HPDE6-E6E7 (cell line): ENCODE measurements around the gene SMYD3.

Source experiments
- DNase-seq: peaks from one replicate; pipeline ENCODE4 v3.0.0; 2011; ENCODE audit warnings: missing footprints; ENCODE audit errors: extremely low spot score

Gene SMYD3

GRCh38 chr1:246110343-246111219, 396.5 kb downstream of the SMYD3 start:
- no peak for DNase-seq

- DNase-seq, result no peak
Observed at GRCh38 chr1:246108278-246108925, 398.7 kb downstream of the SMYD3 start.

DNA sequence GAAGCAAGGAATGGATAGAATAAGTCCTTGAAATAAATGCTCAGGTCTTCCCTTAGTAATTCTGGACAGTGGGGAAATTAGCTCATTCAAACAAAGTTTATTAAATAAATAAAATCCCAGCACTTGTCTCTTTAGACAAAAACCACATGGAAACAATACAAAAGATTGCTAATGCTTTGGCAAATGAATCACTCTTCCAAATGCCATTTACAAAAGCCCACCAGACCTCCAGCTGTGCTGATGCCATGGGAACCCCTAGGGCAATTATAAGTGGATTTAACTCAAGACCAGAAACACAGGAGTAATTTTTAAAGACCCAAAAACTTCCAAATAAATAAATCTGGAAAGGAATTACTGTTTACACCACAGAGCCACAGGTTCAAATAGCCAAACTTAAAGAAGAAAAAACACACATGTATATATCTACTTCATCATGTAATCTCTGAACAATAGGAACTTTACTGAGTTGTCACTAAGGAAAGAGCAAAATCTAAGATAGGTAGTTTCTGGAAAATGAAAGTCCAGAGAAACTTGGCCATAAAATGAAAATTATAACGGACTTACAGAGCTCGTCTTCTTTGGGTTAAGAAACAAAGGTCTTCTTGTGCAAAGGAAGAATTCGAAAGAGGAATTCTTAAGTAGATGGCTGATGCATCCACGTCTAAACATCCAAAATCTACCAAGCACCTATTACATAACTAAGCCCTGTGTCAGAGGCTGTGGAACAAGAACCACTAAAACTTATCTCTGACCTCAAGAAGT, 399.4 kb downstream of the SMYD3 start:
- DNase-seq, result no peak

DNA sequence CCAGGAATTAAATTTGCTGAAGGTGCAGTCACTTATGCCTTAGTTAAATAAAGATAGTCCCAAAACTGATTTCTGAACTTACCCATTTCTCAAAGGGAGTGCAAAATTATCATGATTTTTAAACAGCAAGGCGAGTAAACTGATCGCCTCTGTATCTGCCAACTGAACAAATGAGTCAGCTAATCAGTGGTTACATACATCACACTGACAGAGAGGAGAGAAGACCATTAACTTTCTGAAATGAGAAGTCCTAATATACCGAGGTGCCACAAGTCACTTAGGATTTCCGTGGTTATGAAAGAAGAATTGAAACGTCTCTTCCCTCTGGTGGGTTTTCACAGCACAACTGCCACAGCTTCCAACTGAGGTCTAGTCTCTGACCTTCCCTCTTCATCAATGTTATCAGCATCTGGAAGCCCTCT, 400.7 kb downstream of the SMYD3 start:
- no peak for DNase-seq

DNA sequence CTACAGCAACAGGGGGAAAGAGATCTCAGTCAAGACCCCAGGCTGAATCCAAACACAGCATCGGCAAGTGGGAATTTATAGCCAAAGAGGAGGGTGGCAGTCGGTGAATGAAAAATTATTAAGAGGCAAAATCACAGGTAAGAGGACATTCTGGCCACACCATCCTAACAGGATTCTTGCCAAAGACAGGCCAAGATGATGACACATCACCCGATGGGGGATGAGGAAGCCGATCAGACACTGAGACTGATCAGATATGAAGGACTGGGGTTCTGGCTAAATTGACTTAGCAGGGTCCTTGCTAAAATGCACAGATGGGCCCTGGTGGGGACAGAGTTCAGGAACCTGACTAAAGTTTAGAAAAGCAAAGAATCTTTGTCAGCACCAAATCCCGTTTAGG, 402.2 kb downstream of the SMYD3 start:
- peak; percentile 17 for DNase-seq

GRCh38 chr1:246099570-246099969, 407.5 kb downstream of the SMYD3 start:
- no peak for DNase-seq

- DNase-seq, result no peak
Observed at GRCh38 chr1:246096356-246096755, 410.7 kb downstream of the SMYD3 start.

DNA sequence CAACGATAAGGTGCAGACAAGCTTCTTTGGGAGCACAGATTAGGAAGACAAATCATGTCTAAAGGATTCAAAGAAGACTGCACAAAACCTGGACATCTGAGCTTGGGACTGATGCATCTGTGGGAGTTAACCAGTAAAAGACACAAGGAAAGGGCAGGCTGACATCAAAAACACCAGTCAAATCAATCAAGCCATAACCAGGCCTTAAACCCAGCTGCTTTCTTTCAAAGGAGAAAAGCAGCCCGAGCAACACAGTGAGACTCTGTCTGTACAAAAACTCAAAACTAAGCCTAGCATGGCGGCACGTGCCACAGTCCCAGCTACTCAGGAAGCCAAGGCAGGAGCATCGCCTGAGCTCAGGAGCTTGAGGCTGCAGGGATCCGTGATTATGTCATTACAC, 411.6 kb downstream of the SMYD3 start:
- DNase-seq, result no peak

DNA sequence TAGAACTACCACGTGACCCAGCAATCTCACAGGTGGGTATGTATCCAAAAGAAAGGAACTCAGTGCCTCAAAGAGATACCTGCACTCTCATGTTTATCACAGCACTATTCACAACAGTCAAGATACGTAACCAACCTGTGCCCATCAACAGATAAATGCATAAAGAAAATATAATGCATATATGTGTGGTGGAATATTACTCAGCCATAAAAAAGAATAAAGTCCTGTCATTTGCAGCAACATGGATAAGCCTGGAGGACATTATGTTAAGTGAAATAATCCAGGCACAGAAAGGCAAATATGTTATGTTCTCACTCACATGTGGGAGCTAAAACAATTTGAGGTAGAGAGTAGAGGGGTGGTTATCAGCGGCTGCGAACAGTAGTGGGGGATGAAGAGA, 413.8 kb downstream of the SMYD3 start:
- no peak for DNase-seq

- DNase-seq, result no peak
Observed at GRCh38 chr1:246092136-246092535, 414.9 kb downstream of the SMYD3 start.

DNA sequence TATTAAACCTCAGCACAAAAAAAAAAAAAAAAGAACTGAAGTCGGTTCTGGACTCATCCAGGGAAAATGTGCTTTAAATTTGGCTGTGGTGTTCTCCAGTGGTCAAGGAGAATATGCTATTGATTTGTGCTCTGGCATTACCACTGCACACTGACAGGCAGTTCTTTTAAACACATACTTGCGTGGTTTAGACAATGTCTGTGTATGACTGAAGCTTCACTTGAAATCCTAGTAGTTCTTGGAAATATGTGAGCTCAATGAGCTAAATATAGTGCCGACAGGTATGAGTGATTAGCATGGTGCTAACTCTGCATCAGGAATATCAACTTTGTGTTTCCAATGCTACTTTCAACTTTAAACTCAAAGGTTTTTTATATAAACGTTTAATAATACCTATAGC, 415.6 kb downstream of the SMYD3 start:
- DNase-seq, result no peak

DNA sequence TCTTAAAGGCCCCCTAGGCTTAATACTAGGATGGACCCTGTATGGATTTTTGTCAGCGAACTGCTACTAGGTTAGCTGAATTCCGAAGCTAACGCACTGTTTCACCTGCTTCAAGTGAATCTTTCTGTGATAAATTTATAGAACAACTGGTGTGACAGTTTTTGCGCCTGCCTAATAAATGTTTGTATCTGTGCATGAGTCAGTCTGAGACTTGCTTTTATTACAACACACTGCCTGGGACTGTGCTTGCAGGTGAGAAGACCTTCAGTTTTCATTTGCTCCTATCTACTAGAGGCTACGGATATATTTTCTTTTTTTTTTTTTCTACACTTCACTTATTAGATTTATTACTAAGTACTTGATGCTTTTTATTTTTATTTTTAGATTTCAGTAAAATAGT, 420.9 kb downstream of the SMYD3 start:
- DNase-seq, result no peak

DNA sequence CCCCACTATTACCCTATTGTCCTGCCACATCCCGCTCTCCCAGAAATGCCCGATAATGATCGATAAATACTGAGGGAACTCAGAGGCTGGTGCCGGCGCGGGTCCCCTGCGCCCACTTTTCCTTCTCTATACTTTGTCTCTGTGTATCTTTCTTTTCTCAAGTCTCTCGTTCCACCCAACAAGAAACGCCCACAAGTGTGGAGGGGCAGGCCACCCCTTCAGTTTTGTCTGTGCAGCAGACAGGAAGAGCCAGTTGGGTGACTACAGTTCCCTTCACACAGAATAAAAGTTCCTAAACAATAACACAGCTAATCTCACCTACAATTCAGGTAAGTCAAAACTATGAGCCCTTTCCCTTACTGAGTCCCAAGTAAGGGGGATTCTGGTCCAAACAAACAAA, 423.7 kb downstream of the SMYD3 start:
- DNase-seq, result no peak

- no peak for DNase-seq
Observed at GRCh38 chr1:246081856-246082668, 425.0 kb downstream of the SMYD3 start.

DNA sequence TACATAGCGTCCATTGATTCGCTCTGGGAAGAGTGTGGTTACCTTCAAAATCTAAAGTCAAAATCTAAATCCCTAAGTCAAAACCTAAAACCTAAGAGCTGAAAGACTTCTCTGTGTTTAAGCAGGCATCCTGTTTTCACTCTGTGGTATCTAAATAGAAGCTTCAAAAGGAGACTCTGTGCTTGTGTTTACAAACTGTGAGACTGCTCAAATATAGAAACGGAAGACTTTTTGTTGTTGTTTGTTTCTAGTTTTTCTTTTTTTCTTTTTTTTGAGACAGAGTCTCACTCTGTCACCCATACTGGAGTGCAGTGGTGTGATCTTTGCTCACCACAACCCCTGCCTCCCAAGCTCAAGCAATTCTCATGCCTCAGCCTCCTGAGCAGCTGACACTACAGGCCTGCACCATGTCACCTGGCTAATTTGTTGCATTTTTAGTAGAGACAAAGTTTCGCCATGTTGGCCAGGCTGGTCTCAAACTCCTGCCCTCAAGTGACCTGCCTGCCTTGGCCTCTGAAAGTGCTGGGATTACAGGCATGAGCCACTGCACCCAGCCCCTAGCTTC, 425.9 kb downstream of the SMYD3 start:
- DNase-seq, result no peak

DNA sequence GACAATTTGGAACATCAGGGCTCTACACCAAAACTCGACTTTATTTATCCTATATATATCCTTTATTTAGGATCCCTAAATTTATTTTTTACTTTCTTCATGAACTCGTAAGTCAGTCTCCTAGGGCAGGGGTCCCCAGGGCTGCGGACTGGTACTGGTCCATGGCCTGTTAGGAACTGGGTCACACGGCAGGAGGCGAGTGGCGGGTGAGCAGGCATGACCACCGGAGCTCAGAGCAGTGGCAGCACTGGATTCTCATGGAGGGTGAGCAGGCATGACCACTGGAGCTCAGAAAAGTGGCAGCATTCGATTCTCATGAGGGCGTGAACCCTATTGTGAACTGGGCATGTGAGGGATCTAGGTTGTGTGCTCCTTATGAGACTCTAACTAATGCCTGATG, 427.0 kb downstream of the SMYD3 start:
- DNase-seq, result no peak

DNA sequence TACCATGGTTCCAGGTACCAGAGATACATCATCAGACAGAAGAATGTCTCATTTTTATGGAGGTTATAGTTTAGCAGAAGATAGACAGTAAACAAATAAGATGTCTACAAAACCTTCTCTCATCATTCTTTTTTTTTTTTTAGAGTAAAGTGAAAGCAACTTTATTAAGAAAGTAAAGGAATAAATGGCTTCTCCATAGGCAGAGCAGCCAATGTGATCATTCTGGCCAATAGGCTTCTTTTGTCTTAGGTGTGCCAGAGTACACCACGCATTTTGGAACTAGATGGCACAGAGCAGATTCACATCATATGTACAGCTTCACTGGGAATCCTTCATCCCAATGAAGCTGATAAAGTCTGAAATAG, 428.2 kb downstream of the SMYD3 start:
- no peak for DNase-seq

DNA sequence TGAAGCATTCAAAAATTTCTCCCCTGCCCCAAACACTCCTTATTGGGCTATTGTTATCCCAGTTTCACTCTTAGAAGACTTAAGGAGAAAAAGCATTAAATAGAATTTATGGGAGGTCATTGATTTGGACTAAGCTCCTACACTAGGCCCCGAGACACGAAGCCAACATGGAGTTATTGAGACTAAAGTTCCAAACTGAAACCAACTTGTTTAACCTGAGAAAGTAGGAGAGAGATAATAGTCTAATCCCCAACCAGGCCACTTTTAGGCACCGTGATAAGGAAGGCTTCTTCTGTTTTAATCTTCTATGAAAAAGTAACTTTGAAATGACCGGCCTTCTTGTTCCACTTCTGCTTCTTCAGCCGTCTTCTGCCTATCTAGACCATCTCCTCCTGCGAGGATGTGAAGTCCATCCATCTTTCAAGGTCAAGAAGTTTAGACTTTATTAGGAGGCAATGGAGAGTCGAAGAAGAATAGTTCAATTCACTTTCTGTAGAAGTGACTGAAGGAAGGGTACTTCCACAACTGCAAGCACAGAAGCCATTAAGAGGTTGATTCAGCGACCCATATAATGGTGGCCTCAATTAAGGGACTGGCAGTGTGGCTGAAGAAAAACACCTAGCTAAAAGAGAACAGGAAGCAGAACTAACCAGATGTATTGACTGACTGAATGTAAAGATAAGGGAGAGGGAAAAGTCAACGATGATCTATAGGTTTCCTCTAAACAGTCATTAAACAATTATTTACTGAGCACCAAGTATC, 428.8 kb downstream of the SMYD3 start:
- no peak for DNase-seq

GRCh38 chr1:246077476-246077875, 429.6 kb downstream of the SMYD3 start:
- DNase-seq, result no peak

DNA sequence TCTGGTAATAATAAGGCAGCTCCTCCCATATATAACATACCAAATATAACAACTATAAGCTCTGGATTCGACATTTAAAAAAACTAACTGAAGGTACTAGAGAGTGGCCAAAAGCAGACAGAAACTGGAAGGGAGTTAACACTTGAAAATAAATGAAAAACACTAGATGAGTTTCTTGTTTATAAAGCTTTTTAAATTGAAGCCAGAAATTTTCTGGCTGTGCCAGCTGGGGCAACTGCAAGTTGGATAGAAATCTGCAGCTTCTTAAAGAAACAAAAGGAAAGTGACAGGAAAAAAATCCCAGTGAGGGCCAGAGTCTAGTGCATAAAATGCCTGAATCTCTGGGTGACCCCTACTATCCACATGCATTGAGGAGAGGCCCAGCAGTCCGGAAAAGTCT, 432.7 kb downstream of the SMYD3 start:
- DNase-seq, result no peak
